NT2/D1 (cell line): ENCODE measurements around the gene ANKRD6.

ENCODE experiments used
- DNase-seq: peaks from one replicate; pipeline ENCODE4 v3.0.0-alpha.2; 2011; ENCODE audit warnings: low read depth, low spot score
- H3K27me3 ChIP-seq: 2 replicates; pipeline ENCODE4 v1.6.0; 2011; ENCODE audit warnings: mild to moderate bottlenecking; ENCODE audit not compliant: insufficient read length, insufficient read depth
- H3K36me3 ChIP-seq: 2 replicates; pipeline ENCODE4 v1.6.1; 2011; ENCODE audit warnings: mild to moderate bottlenecking, low read length, mixed read lengths; ENCODE audit not compliant: insufficient read depth, insufficient read length
- H3K4me1 ChIP-seq: 2 replicates; pipeline ENCODE4 v1.5.1; 2011; ENCODE audit not compliant: insufficient read depth, insufficient read length
- H3K4me3 ChIP-seq: 2 replicates; pipeline ENCODE4 v1.5.1; 2011; ENCODE audit warnings: low read depth; ENCODE audit not compliant: insufficient read length
- H3K9ac ChIP-seq: 2 replicates; pipeline ENCODE4 v1.6.0; 2011; ENCODE audit warnings: low read depth; ENCODE audit not compliant: insufficient read length
- H3K9me3 ChIP-seq: 2 replicates; pipeline ENCODE4 v1.5.1; 2011; ENCODE audit warnings: mild to moderate bottlenecking, low read length; ENCODE audit not compliant: insufficient read depth
- SUZ12 ChIP-seq: IDR thresholded peaks from 2 replicates; pipeline ENCODE4 v1.6.1; 2011; ENCODE audit not compliant: insufficient read length, insufficient read depth; ENCODE audit errors: extremely low read depth
- YY1 ChIP-seq: IDR thresholded peaks from 2 replicates; pipeline ENCODE4 v1.6.1; 2011; ENCODE audit not compliant: insufficient read length, insufficient read depth
- ZNF274 ChIP-seq: IDR thresholded peaks from 2 replicates; pipeline ENCODE4 v1.6.1; 2011; ENCODE audit warnings: mild to moderate bottlenecking, low read depth, low read length

Gene ANKRD6

DNA sequence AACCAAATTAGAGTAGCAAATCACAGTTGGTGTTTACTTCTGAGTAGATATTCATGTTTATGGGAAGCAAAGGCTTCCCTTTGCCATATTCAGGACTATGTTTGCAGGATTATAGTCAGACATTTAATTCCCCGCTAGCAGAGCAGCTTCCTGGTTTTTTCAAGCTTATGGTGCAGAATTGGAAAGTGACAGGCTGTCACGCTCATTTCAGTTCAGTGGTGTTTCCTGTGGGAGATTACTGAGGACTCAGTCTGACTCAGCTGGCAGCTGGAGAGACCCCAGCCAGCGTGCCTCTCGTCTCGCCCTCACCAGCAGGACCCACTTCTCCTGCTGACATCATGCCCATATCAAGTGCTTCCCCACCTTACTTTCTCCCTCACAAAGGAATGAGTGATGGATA lies 120.5 kb downstream of the ANKRD6 start:
- Histone ChIP-seq H3K4me1 (peaks cover 4% of the 10 kb centered on the region), H3K9ac (no peak overlapping the region), H3K27me3 (peaks cover 7% of the 10 kb centered on the region), H3K36me3 (no peaks in the 10 kb centered on the region), H3K9me3 (peaks cover 12% of the 10 kb centered on the region; the same call in 1 of the 2 replicates), H3K4me3 (no peak overlapping the region)
- no peak for DNase-seq
- TF ChIP-seq YY1 (no peak), SUZ12 (no peak)

DNA sequence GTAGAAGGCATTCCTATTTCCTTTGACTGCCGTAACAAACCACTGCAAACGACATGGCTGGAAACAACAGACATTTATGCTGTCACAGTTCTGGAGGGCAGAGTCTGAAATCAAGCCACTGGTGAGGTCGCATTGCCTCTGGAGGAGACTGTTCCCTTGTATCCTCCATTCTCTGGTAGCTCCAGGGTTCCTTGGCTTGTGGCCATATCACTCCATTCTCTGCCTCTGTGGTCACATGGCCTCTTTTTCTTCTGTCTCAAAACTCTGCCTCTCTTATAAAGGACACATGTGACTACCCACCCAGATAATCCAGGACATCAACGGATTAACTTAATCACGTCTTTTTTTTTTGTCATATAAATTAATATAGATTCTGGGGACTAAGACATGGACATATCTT lies 121.2 kb downstream of the ANKRD6 start:
- peaks cover 12% of the 10 kb centered on the region; the same call in 1 of the 2 replicates for H3K9me3 ChIP-seq
- H3K4me3 ChIP-seq, result no peak overlapping the region
- H3K4me1 ChIP-seq, result peaks cover 4% of the 10 kb centered on the region
- no peak overlapping the region for H3K9ac ChIP-seq
- DNase-seq, result no peak
- TF ChIP-seq SUZ12, result no peak
- TF ChIP-seq YY1, result no peak
- no peak for TF ChIP-seq ZNF274
- H3K36me3 ChIP-seq, result no peaks in the 10 kb centered on the region
- H3K27me3 ChIP-seq, result peaks cover 7% of the 10 kb centered on the region

GRCh38 chr6:89555031-89555430 lies 122.1 kb downstream of the ANKRD6 start:
- Histone ChIP-seq H3K4me3 (no peak overlapping the region), H3K27me3 (peaks cover 7% of the 10 kb centered on the region), H3K9me3 (peaks cover 12% of the 10 kb centered on the region; the same call in 1 of the 2 replicates), H3K9ac (no peak overlapping the region), H3K4me1 (peaks cover 4% of the 10 kb centered on the region), H3K36me3 (no peaks in the 10 kb centered on the region)
- TF ChIP-seq SUZ12, result no peak
- TF ChIP-seq ZNF274, result no peak
- no peak for TF ChIP-seq YY1
- no peak for DNase-seq

GRCh38 chr6:89555806-89556205 lies 122.9 kb downstream of the ANKRD6 start:
- Histone ChIP-seq H3K4me1 (peaks cover 4% of the 10 kb centered on the region), H3K27me3 (peaks cover 7% of the 10 kb centered on the region), H3K9ac (no peak overlapping the region), H3K4me3 (no peak overlapping the region), H3K36me3 (no peaks in the 10 kb centered on the region), H3K9me3 (peaks cover 12% of the 10 kb centered on the region; the same call in 1 of the 2 replicates)
- TF ChIP-seq SUZ12, result no peak
- TF ChIP-seq ZNF274, result no peak
- no peak for TF ChIP-seq YY1
- DNase-seq, result peak; percentile 35

DNA sequence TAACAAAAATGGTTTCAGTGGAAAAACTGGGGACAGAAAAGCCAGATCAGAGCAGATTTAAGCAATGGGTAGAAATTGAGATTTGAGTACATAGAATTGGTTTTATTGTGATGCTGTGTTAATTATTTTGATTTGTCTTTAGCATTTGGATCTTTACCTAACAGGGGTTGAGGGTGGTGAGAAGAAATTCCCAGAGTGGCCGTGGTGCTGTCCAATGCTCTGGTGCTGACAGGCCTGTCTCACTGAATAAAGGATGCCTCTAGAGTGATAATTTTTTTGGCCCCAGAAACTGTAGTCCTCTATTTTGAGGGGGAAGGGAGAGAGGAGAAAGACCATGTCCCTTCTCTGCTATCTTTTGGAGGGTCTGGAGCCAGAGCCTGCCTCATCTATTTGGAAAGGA lies 126.5 kb downstream of the ANKRD6 start:
- no peak overlapping the region for H3K4me3 ChIP-seq
- H3K27me3 ChIP-seq, result peaks cover 7% of the 10 kb centered on the region
- no peaks in the 10 kb centered on the region for H3K36me3 ChIP-seq
- H3K9ac ChIP-seq, result no peak overlapping the region
- no peak for DNase-seq
- TF ChIP-seq SUZ12 (no peak), YY1 (no peak), ZNF274 (no peak)
- H3K4me1 ChIP-seq, result peaks cover 4% of the 10 kb centered on the region
- peaks cover 12% of the 10 kb centered on the region; the same call in 1 of the 2 replicates for H3K9me3 ChIP-seq

- H3K9me3 ChIP-seq, result peaks cover 10% of the 10 kb centered on the region; the same call in 1 of the 2 replicates
- no peak overlapping the region for H3K4me3 ChIP-seq
- H3K4me1 ChIP-seq, result no peaks in the 10 kb centered on the region
- DNase-seq, result no peak
- no peak overlapping the region for H3K9ac ChIP-seq
- TF ChIP-seq ZNF274 (no peak), SUZ12 (no peak), YY1 (no peak)
- no peaks in the 10 kb centered on the region for H3K36me3 ChIP-seq
- peaks cover 1% of the 10 kb centered on the region for H3K27me3 ChIP-seq
Measured at GRCh38 chr6:89562093-89562973, 129.4 kb downstream of the ANKRD6 start.

GRCh38 chr6:89563866-89564265 lies 130.9 kb downstream of the ANKRD6 start:
- Histone ChIP-seq H3K9ac (no peak overlapping the region), H3K36me3 (no peaks in the 10 kb centered on the region), H3K4me3 (no peak overlapping the region), H3K4me1 (no peaks in the 10 kb centered on the region), H3K27me3 (no peaks in the 10 kb centered on the region), H3K9me3 (no peaks in the 10 kb centered on the region)
- no peak for DNase-seq
- TF ChIP-seq YY1, result no peak
- no peak for TF ChIP-seq ZNF274
- TF ChIP-seq SUZ12, result no peak
